Breast epithelium (tissue), 3 donors: ENCODE data around the gene SSR3.

Experiments
- CTCF ChIP-seq, 3 donors: fragments of 450-650 bp; IDR thresholded peaks; one replicate each; pipeline ENCODE4 v1.5.1; 2016 to 2017; ENCODE audit warnings: antibody characterized with exemption in 3 of 3, mild to moderate bottlenecking in 3 of 3, moderate library complexity in 3 of 3
- POLR2AphosphoS5 ChIP-seq, 3 donors: sonication (generic); formaldehyde crosslinking; IDR thresholded peaks; one replicate each; pipeline ENCODE4 v1.6.1; 2017; ENCODE audit warnings: antibody characterized with exemption in 3 of 3

- no peak for TF ChIP-seq POLR2AphosphoS5 (IDR thresholded peaks at IDR 0.05)
- no peak for TF ChIP-seq CTCF (IDR thresholded peaks at IDR 0.05)
These were observed 48.6 kb upstream of the SSR3 start for GRCh38 chr3:156603379-156604017.
